Measurements from ENCODE around the gene CHKA. TPM values are rescaled to one million over a fixed set of nuclear protein-coding genes. Genes with fewer than 3 reads are reported as not detected.

CHKA gene
- total RNA-seq, 1 experiment from 2014 or later: 136 TPM

GRCh38 chr11:68158580-68158979 lies 37.4 kb upstream of the CHKA start:
- no peak for ATAC-seq
- intact Hi-C loops (cut with micrococcal nuclease; ENCODE audit: unreplicated experiment) (no loop called here), in situ Hi-C loops (cut with HindIII; ENCODE audit: low pct_unique_long_range_greater_than_20kb, low sequenced_read_pairs) (no loop called here)
- CTCF ChIA-PET: no interaction called here
- H3K9me3 ChIP-seq (ENCODE audit: control insufficient read depth, insufficient read depth, low read depth, low read length): no peaks in the 10 kb centered on the region
- POLR2A ChIA-PET: no interaction called here
- TSS peak; percentile 9 for BruUV-seq (replicated peaks)
- no peaks in the 10 kb centered on the region for H3K4me1 ChIP-seq (ENCODE audit: control insufficient read depth, insufficient read depth, low read length)
- H3K27me3 ChIP-seq (ENCODE audit: control insufficient read depth, insufficient read depth, low read length): no peaks in the 10 kb centered on the region
- DNase-seq (ENCODE audit: low read depth, low spot score): no peak
- no peak overlapping the region for H3K4me3 ChIP-seq (ENCODE audit: low read depth in 2 of 2, low read length in 2 of 2)
- no peak for TF ChIP-seq SIN3A (IDR thresholded peaks at IDR 0.05; ENCODE audit: borderline replicate concordance, insufficient read depth, low read depth, low read length)
- TF ChIP-seq POLR2AphosphoS5 (IDR thresholded peaks at IDR 0.05; ENCODE audit: low read depth, low read length): no peak
- TF ChIP-seq TCF7L2 (IDR thresholded peaks at IDR 0.05; ENCODE audit: low read depth, low read length): no peak
- no peak overlapping the region for H3K27ac ChIP-seq (ENCODE audit: low read length)
- 0 out of 2 replicates have a peak, but pooled peaks cover 2% of the 10 kb centered on the region for H3K36me3 ChIP-seq (ENCODE audit: control insufficient read depth, insufficient read depth, low read length)

DNA sequence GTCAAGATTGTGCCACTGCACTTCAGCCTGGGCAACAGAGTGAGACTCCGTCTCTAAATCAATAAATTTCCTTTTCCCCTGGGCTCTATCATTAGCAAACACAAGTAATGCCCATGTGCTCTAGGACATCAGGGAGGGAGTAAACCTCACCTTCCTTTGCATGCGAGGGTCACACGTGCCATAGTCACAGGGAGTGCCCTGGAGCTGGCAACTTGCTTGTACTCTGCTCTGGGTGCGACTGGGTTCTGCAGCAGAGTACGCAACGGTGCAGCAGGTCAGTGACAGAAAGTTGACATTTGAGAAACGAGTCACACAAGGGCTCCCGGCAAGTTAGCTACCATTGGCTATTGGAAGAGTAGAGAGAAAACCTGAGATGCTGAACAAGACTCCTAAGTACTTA lies 32.6 kb upstream of the CHKA start:
- intact Hi-C loops (cut with micrococcal nuclease; ENCODE audit: unreplicated experiment) (no loop called here), in situ Hi-C loops (cut with HindIII; ENCODE audit: low pct_unique_long_range_greater_than_20kb, low sequenced_read_pairs) (no loop called here)
- POLR2A ChIA-PET: no interaction called here
- H3K27ac ChIP-seq (ENCODE audit: low read length): no peak overlapping the region
- no peaks in the 10 kb centered on the region for H3K9me3 ChIP-seq (ENCODE audit: control insufficient read depth, insufficient read depth, low read depth, low read length)
- peaks cover 16% of the 10 kb centered on the region for H3K4me1 ChIP-seq (ENCODE audit: control insufficient read depth, insufficient read depth, low read length)
- no peak for ATAC-seq
- TF ChIP-seq CTCF (IDR thresholded peaks at IDR 0.05): no peak
- no peak for TF ChIP-seq POLR2AphosphoS5 (IDR thresholded peaks at IDR 0.05; ENCODE audit: low read depth, low read length)
- TF ChIP-seq SIN3A (IDR thresholded peaks at IDR 0.05; ENCODE audit: borderline replicate concordance, insufficient read depth, low read depth, low read length): no peak
- no peak for DNase-seq (ENCODE audit: low read depth, low spot score)
- no peak overlapping the region for H3K4me3 ChIP-seq (ENCODE audit: low read depth in 2 of 2, low read length in 2 of 2)
- 0 out of 2 replicates have a peak, but pooled peaks cover 2% of the 10 kb centered on the region for H3K36me3 ChIP-seq (ENCODE audit: control insufficient read depth, insufficient read depth, low read length)
- H3K27me3 ChIP-seq (ENCODE audit: control insufficient read depth, insufficient read depth, low read length): no peaks in the 10 kb centered on the region
- CTCF ChIA-PET: no interaction called here
- BruUV-seq (replicated peaks): no TSS peak

DNA sequence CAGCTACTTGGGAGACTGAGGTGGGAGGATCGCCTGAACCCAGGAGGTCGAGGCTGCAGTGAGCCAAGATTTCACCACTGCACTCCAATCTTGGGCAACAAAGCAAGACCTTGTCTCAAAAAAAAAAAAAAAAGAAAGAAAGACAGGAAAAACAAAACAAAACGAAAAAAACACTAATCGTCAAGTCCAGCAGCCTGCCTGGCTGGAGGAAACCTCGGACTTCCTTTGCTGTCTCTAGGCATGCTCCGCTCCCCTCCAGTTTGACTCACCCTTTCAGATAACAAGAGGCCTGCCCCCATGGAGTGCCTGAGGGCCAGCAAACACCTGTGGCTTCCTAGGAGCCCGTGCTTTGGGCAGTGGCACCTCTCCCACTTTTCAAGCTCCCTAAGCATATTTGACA lies 28.8 kb upstream of the CHKA start:
- TF ChIP-seq TCF7L2 (IDR thresholded peaks at IDR 0.05; ENCODE audit: low read depth, low read length) (no peak), SIN3A (IDR thresholded peaks at IDR 0.05; ENCODE audit: borderline replicate concordance, insufficient read depth, low read depth, low read length) (no peak), REST (IDR thresholded peaks at IDR 0.05; ENCODE audit: insufficient read depth in 1 of 2, low read depth in 2 of 2, low read length in 1 of 2) (no peak), POLR2AphosphoS5 (IDR thresholded peaks at IDR 0.05; ENCODE audit: low read depth, low read length) (peak; percentile 33; the same call in 1 of the 2 replicates), CTCF (IDR thresholded peaks at IDR 0.05) (no peak)
- ATAC-seq: peak; percentile 54
- DNase-seq (ENCODE audit: low read depth, low spot score): no peak
- Histone ChIP-seq H3K36me3 (ENCODE audit: control insufficient read depth, insufficient read depth, low read length) (no peaks in the 10 kb centered on the region), H3K4me1 (ENCODE audit: control insufficient read depth, insufficient read depth, low read length) (peaks cover 53% of the 10 kb centered on the region), H3K4me3 (ENCODE audit: low read depth in 2 of 2, low read length in 2 of 2) (no peak overlapping the region), H3K27ac (ENCODE audit: low read length) (peak overlapping the region; percentile 72), H3K27me3 (ENCODE audit: control insufficient read depth, insufficient read depth, low read length) (no peaks in the 10 kb centered on the region), H3K9me3 (ENCODE audit: control insufficient read depth, insufficient read depth, low read depth, low read length) (no peaks in the 10 kb centered on the region)
- POLR2A ChIA-PET: interaction anchor here (0.7 kb wide), 1 partner anchor 1184 kb away, joined by 5 read pairs; no protein-coding TSS in a partner anchor
- BruUV-seq (replicated peaks): no TSS peak
- intact Hi-C loops (cut with micrococcal nuclease; ENCODE audit: unreplicated experiment) (no loop called here), in situ Hi-C loops (cut with HindIII; ENCODE audit: low pct_unique_long_range_greater_than_20kb, low sequenced_read_pairs) (no loop called here)
- CTCF ChIA-PET: interaction anchor here (0.6 kb wide), 1 partner anchor 18 kb away, joined by 8 read pairs; no protein-coding TSS in a partner anchor

All from Panc1 (cell line).